ENCODE data around the gene AMHR2. TPM values are rescaled to one million over a fixed set of nuclear protein-coding genes. Genes with fewer than 3 reads are reported as not detected.

The AMHR2 gene
- polyA plus RNA-seq, 3 donors, result 0.10 to 1.6 (median 0.67) TPM

DNA sequence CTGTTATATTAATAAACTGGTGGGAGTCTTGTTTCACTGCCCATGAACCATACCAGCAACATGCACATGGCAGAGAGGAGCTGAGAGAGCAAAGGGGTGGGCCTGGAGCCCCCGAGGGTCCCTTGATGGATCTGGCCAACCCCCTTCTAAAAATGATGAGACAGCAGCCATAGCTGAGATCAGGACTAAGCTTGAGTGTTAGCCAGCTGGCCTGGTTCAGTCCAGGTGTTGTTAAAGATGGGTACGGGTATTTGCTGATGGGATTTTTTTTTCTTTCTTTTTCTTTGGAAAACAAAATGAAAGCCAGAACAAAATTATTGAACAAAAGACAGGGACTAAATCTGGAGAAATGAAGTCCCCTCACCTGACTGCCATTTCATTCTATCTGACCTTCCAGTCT, 44.2 kb downstream of the AMHR2 start:
- WGBS, 3 donors, result 56 to 83% (median 80%) methylated on average over 2 of the region's 2 CpGs
- H3K27ac ChIP-seq (ENCODE audit: low read depth, low read length), result no peak overlapping the region

DNA sequence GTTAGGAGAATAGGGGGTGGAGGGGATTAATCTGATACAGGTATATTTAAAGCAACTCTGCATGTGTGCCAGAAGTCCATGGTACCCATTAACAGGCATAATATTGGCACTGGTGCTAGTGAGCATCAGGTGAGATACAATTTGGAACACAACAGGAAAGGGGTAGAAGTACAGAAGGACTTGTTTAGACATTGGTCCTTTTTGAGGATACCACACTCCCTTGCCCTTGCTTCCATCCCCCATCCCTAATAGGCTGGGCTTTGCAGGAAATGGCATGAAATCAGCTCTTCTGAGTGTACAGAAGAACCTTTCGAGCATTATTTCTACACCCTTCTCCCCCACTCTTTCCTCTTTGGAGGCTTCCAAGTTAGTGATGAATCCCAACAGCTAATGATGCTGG, 44.6 kb downstream of the AMHR2 start:
- H3K27ac ChIP-seq (ENCODE audit: low read depth, low read length), result no peak overlapping the region
- 45 to 80% (median 63%) methylated on average over 1 of the region's 1 CpG for WGBS, 3 donors

DNA sequence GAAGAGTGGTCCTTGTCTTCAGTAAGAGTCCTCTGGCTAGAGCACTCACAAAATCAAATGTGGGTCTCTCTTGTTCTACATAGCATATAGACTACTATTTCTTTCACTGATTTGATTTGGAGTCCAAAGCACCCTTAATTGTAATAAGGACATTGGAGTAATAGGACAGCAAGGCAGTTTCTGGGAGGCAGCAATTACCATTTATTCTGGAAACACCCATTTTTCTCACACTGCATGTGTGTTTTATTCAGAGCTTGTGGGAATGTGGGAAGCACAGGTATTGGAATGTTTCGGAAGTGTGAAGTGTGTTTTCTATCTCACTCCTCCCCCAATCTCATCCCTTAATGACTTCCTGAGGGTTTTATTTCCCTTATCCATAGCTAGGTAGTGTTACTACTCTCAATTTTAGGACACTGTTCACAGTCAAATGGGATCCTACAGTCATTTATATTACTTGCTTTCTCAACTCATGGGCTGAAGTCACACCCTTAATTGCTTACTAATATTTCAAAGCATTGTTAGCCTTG, 48.5 kb downstream of the AMHR2 start:
- no peak overlapping the region for H3K27ac ChIP-seq (ENCODE audit: low read depth, low read length)
- WGBS, 3 donors, result 77 to 89% (median 81%) methylated on average over 1 of the region's 1 CpG

DNA sequence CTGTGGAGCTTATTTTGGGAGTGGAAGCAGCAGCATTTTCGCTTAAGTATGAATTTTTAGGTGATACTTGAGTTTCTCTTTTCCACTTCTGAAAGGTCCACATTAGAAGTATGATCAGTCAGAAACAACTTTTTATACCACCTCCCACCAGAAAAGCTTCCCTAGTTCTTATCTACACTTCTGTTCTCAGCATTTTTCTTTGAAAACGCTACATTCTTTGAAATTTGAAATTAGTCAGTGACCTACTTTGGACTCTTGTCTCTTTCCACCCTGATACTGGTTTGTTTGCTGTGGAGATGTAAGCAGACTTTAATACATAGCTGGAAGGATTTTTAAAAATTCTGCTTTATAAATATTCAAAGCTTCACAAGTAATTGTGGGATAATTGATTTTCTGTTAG, 50.4 kb downstream of the AMHR2 start:
- no peak overlapping the region for H3K27ac ChIP-seq (ENCODE audit: low read depth, low read length)
- 62 to 71% (median 64%) methylated on average over 2 of the region's 2 CpGs for WGBS, 3 donors

DNA sequence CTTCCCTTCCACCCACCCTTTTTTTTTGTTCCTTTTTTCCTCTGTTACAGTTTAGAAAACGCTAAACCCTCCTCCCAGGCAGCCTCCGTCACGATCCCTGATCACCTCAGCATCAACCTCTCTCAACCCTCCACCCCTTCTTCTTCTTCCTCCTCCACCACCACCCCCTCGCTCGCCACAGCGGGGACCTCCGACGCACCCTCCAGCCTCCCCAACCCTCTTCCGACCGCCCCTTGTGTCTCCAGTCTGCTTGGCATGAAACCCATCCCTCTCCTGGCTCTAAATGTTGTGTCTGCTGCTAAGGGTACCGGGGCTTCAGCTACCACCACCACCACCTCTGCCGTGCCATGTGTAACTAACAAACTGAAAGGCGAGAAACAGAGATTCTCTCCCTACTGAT, 51.2 kb downstream of the AMHR2 start:
- no peak overlapping the region for H3K27ac ChIP-seq (ENCODE audit: low read depth, low read length)
- 66 to 72% (median 71%) methylated on average over 13 of the region's 13 CpGs for WGBS, 3 donors

DNA sequence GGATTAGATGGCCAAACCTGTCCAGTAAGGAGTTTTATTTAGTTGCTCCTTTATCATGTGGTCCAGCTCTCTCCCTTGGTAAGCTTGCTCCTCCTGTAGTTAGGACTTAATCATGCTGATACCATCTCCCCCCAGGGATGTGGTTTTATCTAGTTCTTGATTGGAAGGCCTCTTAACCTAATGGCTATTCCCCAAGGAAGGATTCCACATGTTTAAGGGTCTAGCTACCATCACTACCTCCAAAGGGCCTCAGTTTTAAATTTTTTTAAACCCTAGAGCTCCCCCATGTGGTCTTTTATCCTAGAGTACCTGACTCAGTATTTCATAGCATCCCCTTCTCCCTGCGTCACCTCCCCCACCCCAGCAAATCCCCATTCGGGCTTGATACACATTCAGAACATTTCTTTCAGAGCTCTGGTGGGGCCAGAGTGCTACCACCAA, 53.1 kb downstream of the AMHR2 start:
- H3K27ac ChIP-seq (ENCODE audit: low read depth, low read length), result no peak overlapping the region
- 67 to 70% (median 70%) methylated on average over 2 of the region's 2 CpGs for WGBS, 3 donors

DNA sequence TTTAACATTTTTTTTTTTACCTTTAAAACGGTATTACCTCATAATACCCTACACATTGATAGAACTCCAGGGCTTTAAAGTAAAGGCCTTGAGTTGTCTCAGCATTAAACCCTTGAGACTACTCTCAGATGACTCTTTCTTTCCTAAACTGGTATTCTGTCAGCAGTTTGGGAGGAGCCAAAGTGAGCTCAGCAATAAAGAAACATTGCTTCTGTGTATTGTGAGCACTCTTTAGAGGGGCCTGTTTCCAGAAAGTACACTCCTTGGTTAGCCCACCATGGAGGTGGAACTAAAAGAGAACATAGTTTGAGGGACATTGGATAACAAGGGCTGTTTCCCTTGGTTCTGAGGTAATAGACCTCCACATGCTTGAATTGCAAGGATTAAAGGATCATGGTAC, 55.2 kb downstream of the AMHR2 start:
- H3K27ac ChIP-seq (ENCODE audit: low read depth, low read length), result no peak overlapping the region
- WGBS, 3 donors, result 42 to 53% (median 43%) methylated on average over 1 of the region's 1 CpG

DNA sequence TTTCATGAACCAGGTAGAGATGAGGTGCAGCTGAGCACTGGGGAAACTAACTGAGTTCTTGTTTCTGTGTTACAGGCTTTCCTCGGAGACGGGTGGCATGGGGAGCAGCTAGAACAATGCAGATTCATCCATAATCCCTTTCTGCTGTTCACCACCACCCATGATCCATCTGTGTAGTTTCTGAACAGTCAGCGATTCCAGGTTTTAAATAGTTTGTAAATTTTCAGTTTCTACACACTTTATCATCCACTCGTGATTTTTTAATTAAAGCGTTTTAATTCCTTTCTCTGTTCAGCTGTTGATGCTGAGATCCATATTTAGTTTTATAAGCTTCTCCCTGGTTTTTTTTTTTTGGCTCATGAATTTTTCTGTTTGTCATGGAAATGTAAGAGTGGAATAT, 55.7 kb downstream of the AMHR2 start:
- 81 to 87% (median 84%) methylated on average over 5 of the region's 5 CpGs for WGBS, 3 donors
- H3K27ac ChIP-seq (ENCODE audit: low read depth, low read length), result no peak overlapping the region

DNA sequence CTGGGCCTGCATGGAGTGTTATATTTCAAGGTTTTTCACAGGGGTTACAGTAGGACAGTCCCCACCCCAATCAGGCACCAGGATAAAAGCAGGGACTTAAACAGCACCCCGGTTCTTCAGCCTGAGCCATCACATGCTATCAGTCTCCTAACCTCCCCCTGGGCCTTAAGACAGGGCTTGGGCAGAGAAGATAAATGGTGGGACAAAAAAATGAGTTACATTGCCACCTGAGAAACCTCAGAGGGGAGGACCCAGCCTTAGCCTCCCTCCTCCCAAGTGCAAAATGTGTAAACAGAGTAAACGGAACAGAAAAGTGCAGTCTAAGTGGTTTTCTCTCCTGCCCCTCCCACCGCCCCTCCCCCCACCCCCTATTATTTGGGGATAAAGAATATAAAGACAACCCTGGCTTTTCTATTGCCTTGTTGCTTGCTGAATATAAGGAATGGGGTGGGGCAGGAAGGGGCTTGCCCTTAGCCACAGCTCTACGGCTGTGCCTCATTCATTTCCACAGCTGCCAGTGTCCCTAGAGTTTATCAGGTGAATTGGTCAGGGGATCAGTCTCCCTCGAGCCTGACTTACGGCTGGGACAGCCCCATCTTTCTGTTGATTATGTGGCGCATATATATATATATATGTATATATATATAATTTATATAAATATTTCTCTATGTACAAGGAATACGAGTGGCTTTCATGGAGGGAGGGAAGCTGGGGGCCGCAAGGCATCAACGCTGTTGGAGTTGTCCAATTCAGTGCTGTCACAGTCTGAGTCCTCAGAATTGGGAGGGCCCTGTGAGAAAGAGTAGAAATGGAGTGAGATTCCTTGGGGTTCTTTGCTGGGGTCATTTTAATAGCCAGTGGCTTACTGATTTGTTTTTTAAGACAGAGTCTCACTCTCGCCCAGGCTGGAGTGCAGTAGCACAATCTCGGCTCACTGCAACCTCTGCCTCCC, 57.1 kb downstream of the AMHR2 start:
- H3K27ac ChIP-seq (ENCODE audit: low read depth, low read length), result no peak overlapping the region
- WGBS, 3 donors, result 69 to 73% (median 73%) methylated on average over 12 of the region's 12 CpGs

Other genes with a start within 250 kb of the AMHR2 start
- 1 to 10 TPM; 6.3 to 9.2 (median 9.1) TPM for gene ZNF740, start 243.1 kb upstream of the AMHR2 start, polyA plus RNA-seq
- gene CSAD, start 242.9 kb upstream of the AMHR2 start, polyA plus RNA-seq, result 100 to 1,000 TPM in 1 of 3 donors, 10 to 100 TPM in 2; 36.3 to 167 (median 91.0) TPM
- gene ITGB7, start 216.6 kb upstream of the AMHR2 start, polyA plus RNA-seq, result 1 to 10 TPM; 1.9 to 3.0 (median 2.3) TPM
- 10 to 100 TPM in 1 of 3 donors, 1 to 10 TPM in 2; 4.5 to 31.0 (median 9.4) TPM for gene RARG, start 191.6 kb upstream of the AMHR2 start, polyA plus RNA-seq
- under 1 TPM; 0.08 to 0.55 (median 0.45) TPM for gene ESPL1, start 155.6 kb upstream of the AMHR2 start, polyA plus RNA-seq
- gene PFDN5, start 128.3 kb upstream of the AMHR2 start, polyA plus RNA-seq, result 1,000 to 10,000 TPM in 1 of 3 donors, 100 to 1,000 TPM in 2; 478 to 1,510 (median 796) TPM
- gene MYG1, start 124.2 kb upstream of the AMHR2 start, polyA plus RNA-seq, result 10 to 100 TPM; 56.1 to 77.2 (median 56.9) TPM
- gene AAAS, start 102.2 kb upstream of the AMHR2 start, polyA plus RNA-seq, result 10 to 100 TPM; 29.4 to 34.1 (median 33.6) TPM
- not detected for gene SP7, start 87.5 kb upstream of the AMHR2 start, polyA plus RNA-seq
- gene SP1, start 43.7 kb upstream of the AMHR2 start, polyA plus RNA-seq, result 10 to 100 TPM; 13.5 to 24.2 (median 14.6) TPM
- gene PRR13, start 17.9 kb downstream of the AMHR2 start, polyA plus RNA-seq, result 100 to 1,000 TPM in 2 of 3 donors, 10 to 100 TPM in 1; 82.1 to 179 (median 162) TPM
- 100 to 1,000 TPM; 428 to 505 (median 439) TPM for gene PCBP2, start 28.2 kb downstream of the AMHR2 start, polyA plus RNA-seq
- 10 to 100 TPM in 1 of 3 donors, 1 to 10 TPM in 2; 4.6 to 23.1 (median 8.6) TPM for gene MAP3K12, start 75.6 kb downstream of the AMHR2 start, polyA plus RNA-seq
- 10 to 100 TPM; 19.0 to 28.0 (median 19.7) TPM for gene TARBP2, start 77.4 kb downstream of the AMHR2 start, polyA plus RNA-seq
- 1 to 10 TPM in 1 of 3 donors, under 1 TPM in 1, not detected in 1; 0.21 to 2.6 TPM for gene NPFF, start 83.6 kb downstream of the AMHR2 start, polyA plus RNA-seq
- 10 to 100 TPM in 2 of 3 donors, 1 to 10 TPM in 1; 9.5 to 35.0 (median 25.7) TPM for gene ATF7, start 202.5 kb downstream of the AMHR2 start, polyA plus RNA-seq